IMR-90 (cell line): Measurements from ENCODE around the gene PTPRO. TPM values are rescaled to one million over a fixed set of nuclear protein-coding genes. Genes with fewer than 3 reads are reported as not detected.

Experiments
- ATAC-seq: fragments of 200-7000 bp; cut with Tn5 transposase; 2 replicates; pipeline ENCODE4 v1.9.1; 2020; ENCODE audit warnings: low read depth, mild to moderate bottlenecking, moderate library complexity
- BruUV-seq: library from RNA; stranded (reverse); fragments of 400-500 nt; replicated peaks from 2 replicates; lab custom pipeline; 2021; lab: Mats Ljungman, UMichigan
- CTCF ChIA-PET: fragments of 300-600 bp; formaldehyde crosslinking; extraction: SDS; loops from one replicate; lab custom pipeline; 2021; ENCODE audit warnings: antibody characterized with exemption; lab: Yijun Ruan, JAX
- POLR2A ChIA-PET: fragments of 300-600 bp; sonication (Branson Sonifier 250); formaldehyde crosslinking; loops from one replicate; lab custom pipeline; 2022; ENCODE audit warnings: antibody characterized with exemption; ENCODE audit not compliant: unreplicated experiment; lab: Charles Lee
- DNase-seq: peaks from one replicate; pipeline ENCODE4 v3.0.0; 2013
- H2AFZ ChIP-seq: replicated peaks from 2 replicates; pipeline ENCODE3; 2013; ENCODE audit warnings: low read length, mild to moderate bottlenecking; ENCODE audit not compliant: poor library complexity
- H2AK5ac ChIP-seq: 2 replicates; pipeline ENCODE4 v1.6.1; 2013; ENCODE audit warnings: low read depth, low read length, inconsistent platforms
- H2AK9ac ChIP-seq: replicated peaks from 2 replicates; pipeline ENCODE3; 2013; ENCODE audit warnings: mild to moderate bottlenecking, low read depth, low read length, moderate library complexity; ENCODE audit not compliant: poor library complexity
- H2BK120ac ChIP-seq: 2 replicates; pipeline ENCODE4 v1.6.1; 2013; ENCODE audit warnings: low read depth, low read length, inconsistent platforms
- H2BK15ac ChIP-seq: 3 replicates; pipeline ENCODE4 v1.6.1; 2013; ENCODE audit warnings: low read depth, low read length, inconsistent platforms
- H2BK20ac ChIP-seq: 2 replicates; pipeline ENCODE4 v1.6.1; 2013; ENCODE audit warnings: low read depth, mild to moderate bottlenecking, inconsistent platforms, low read length, moderate library complexity
- H2BK5ac ChIP-seq: 2 replicates; pipeline ENCODE4 v1.6.1; 2013; ENCODE audit warnings: mild to moderate bottlenecking, low read depth, low read length, inconsistent platforms; ENCODE audit not compliant: poor library complexity, severe bottlenecking
- H3K14ac ChIP-seq: replicated peaks from 2 replicates; pipeline ENCODE4 v1.6.1; 2013; ENCODE audit warnings: low read depth, low read length, inconsistent platforms
- H3K18ac ChIP-seq: 2 replicates; pipeline ENCODE4 v1.6.1; 2013; ENCODE audit warnings: low read depth, low read length, control low read depth
- H3K23ac ChIP-seq: 2 replicates; pipeline ENCODE4 v1.6.1; 2013; ENCODE audit warnings: low read depth, low read length, inconsistent platforms
- H3K27ac ChIP-seq: 2 replicates; pipeline ENCODE4 v1.5.1; 2013; ENCODE audit warnings: mild to moderate bottlenecking, control low read depth, low read length; ENCODE audit not compliant: insufficient read depth
- H3K27me3 ChIP-seq: 2 replicates; pipeline ENCODE4 v1.6.1; 2013; ENCODE audit warnings: low read length; ENCODE audit not compliant: control insufficient read depth, insufficient read depth
- H3K36me3 ChIP-seq: 2 replicates; pipeline ENCODE4 v1.6.1; 2013; ENCODE audit warnings: low read length, mixed read lengths; ENCODE audit not compliant: control insufficient read depth, insufficient read depth
- H3K4ac ChIP-seq: 2 replicates; pipeline ENCODE4 v1.6.1; 2013; ENCODE audit warnings: low read depth, low read length, inconsistent platforms
- H3K4me1 ChIP-seq: 2 replicates; pipeline ENCODE4 v1.6.1; 2013; ENCODE audit warnings: low read length, mixed read lengths; ENCODE audit not compliant: control insufficient read depth, insufficient read depth
- H3K4me2 ChIP-seq: 2 replicates; pipeline ENCODE4 v1.6.1; 2013; ENCODE audit warnings: low read depth, mild to moderate bottlenecking, control low read depth, low read length, moderate library complexity
- H3K4me3 ChIP-seq: 2 replicates; pipeline ENCODE4 v1.5.1; 2013; ENCODE audit warnings: low read depth, mild to moderate bottlenecking, control low read depth, low read length, moderate library complexity; ENCODE audit not compliant: insufficient read depth
- H3K56ac ChIP-seq: 2 replicates; pipeline ENCODE4 v1.6.1; 2013; ENCODE audit warnings: low read length, inconsistent platforms; ENCODE audit not compliant: insufficient read depth; ENCODE audit errors: extremely low read depth
- H3K79me1 ChIP-seq, 2 experiments: 2 replicates each; pipeline ENCODE4 v1.6.1; 2013; ENCODE audit warnings: low read length in 2 of 2, inconsistent platforms in 1 of 2, low read depth in 1 of 2
- H3K9ac ChIP-seq: 2 replicates; pipeline ENCODE4 v1.6.1; 2013; ENCODE audit warnings: low read depth, low read length, control low read depth
- H3K9me1 ChIP-seq: 2 replicates; pipeline ENCODE4 v1.6.1; 2013; ENCODE audit warnings: low read length, inconsistent platforms; ENCODE audit not compliant: insufficient read depth
- H3K9me3 ChIP-seq: 2 replicates; pipeline ENCODE4 v1.6.1; 2013; ENCODE audit warnings: low read length; ENCODE audit not compliant: control insufficient read depth, insufficient read depth
- H4K20me1 ChIP-seq: 2 replicates; pipeline ENCODE4 v1.6.1; 2013; ENCODE audit warnings: low read length, inconsistent platforms; ENCODE audit not compliant: insufficient read depth
- H4K5ac ChIP-seq: 2 replicates; pipeline ENCODE4 v1.6.1; 2013; ENCODE audit warnings: mild to moderate bottlenecking, low read depth, low read length, control low read depth
- H4K8ac ChIP-seq, 2 experiments: 2 replicates each; pipeline ENCODE4 v1.6.1; 2013; ENCODE audit warnings: low read depth in 2 of 2, low read length in 2 of 2, control low read depth in 1 of 2, inconsistent platforms in 1 of 2
- H4K91ac ChIP-seq: 2 replicates; pipeline ENCODE4 v1.6.1; 2013; ENCODE audit warnings: low read depth, low read length, inconsistent platforms; ENCODE audit not compliant: insufficient read depth
- CEBPB ChIP-seq: IDR thresholded peaks from 2 replicates; pipeline ENCODE4 v1.6.1; 2012; ENCODE audit warnings: low read depth, low read length, improper control_type of control experiment
- CHD1 ChIP-seq: IDR thresholded peaks from 2 replicates; pipeline ENCODE4 v1.6.1; 2012; ENCODE audit warnings: low read depth, low read length, improper control_type of control experiment
- FOS ChIP-seq: fragments of 150-350 bp; IDR thresholded peaks from 2 replicates; pipeline ENCODE4 v1.6.1; 2016; ENCODE audit warnings: low read depth, low read length
- MAFK ChIP-seq: IDR thresholded peaks from 2 replicates; pipeline ENCODE4 v1.6.1; 2012; ENCODE audit warnings: low read depth, low read length, improper control_type of control experiment
- NFE2L2 ChIP-seq: fragments of 150-350 bp; IDR thresholded peaks from 2 replicates; pipeline ENCODE4 v1.6.1; 2016; ENCODE audit warnings: low read depth, mild to moderate bottlenecking, low read length
- POLR2A ChIP-seq: IDR thresholded peaks from 2 replicates; pipeline ENCODE4 v1.6.1; 2012; ENCODE audit warnings: mild to moderate bottlenecking, low read depth, low read length
- RAD21 ChIP-seq: IDR thresholded peaks from 2 replicates; pipeline ENCODE4 v1.6.1; 2012; ENCODE audit warnings: low read length, improper control_type of control experiment
- RCOR1 ChIP-seq: IDR thresholded peaks from 2 replicates; pipeline ENCODE4 v1.6.1; 2012; ENCODE audit warnings: mild to moderate bottlenecking, low read length, improper control_type of control experiment; ENCODE audit not compliant: insufficient replicate concordance
- SMC3 ChIP-seq: fragments of 150-350 bp; IDR thresholded peaks from 2 replicates; pipeline ENCODE4 v1.6.1; 2016; ENCODE audit warnings: low read depth, mild to moderate bottlenecking, antibody characterized with exemption, low read length, moderate library complexity
- WGBS, 2 experiments: methylation state at CpG; one replicate each; pipeline versions ENCODE4 v1.1.5 to v1.1.7; 2013; ENCODE audit warnings: missing lambda C conversion rate in 2 of 2; ENCODE audit not compliant: insufficient read length in 1 of 2; ENCODE audit errors: extremely low coverage in 2 of 2; 5-methylcytosine and 5-hydroxymethylcytosine counted together
- dilution Hi-C: fragments of 300-500 bp; cut with HindIII; formaldehyde crosslinking; loops from one replicate; pipeline ENCODE4 v1.14.3; 2018; ENCODE audit warnings: low sequenced_read_pairs; ENCODE audit not compliant: unreplicated experiment
- in situ Hi-C: fragments of 300-500 bp; cut with MboI; formaldehyde crosslinking; loops from 3 replicates; pipeline ENCODE4 v1.14.3; 2019; ENCODE audit warnings: low sequenced_read_pairs, inconsistent platforms, mixed read lengths
- intact Hi-C: fragments of 100-400 bp; cut with micrococcal nuclease; formaldehyde crosslinking; loops from 2 replicates; pipeline ENCODE4 v1.10.0; 2022
- polyA plus RNA-seq, 3 experiments: library from polyadenylated mRNA; depleted of rRNA; stranded (reverse); fragments of >200 nt; gene quantifications; 2 replicates each; pipeline ENCODE4 v1.2.3, GENCODE V29; 2012; ENCODE audit warnings: low replicate concordance in 1 of 3
- total RNA-seq: library from RNA; depleted of rRNA; stranded (reverse); fragments of >200 nt; gene quantifications from 2 replicates; pipeline ENCODE4 v1.2.3, GENCODE V29; 2012
- TF ChIP-seq, protein P1 (sequence below): fragments of 150-350 bp; IDR thresholded peaks from 2 replicates; pipeline ENCODE4 v1.6.1; 2016; ENCODE audit warnings: low read depth, mild to moderate bottlenecking, low read length, moderate library complexity, borderline replicate concordance
- TF ChIP-seq, protein P2 (sequence below): fragments of 150-350 bp; IDR thresholded peaks from 2 replicates; pipeline ENCODE4 v1.6.1; 2017; ENCODE audit warnings: mild to moderate bottlenecking, antibody characterized with exemption, low read length, low read depth

Gene PTPRO
- total and polyA plus RNA-seq, 2 of the 4 experiments (the other 2 are of a cell fraction) = 0.03 to 0.18 TPM

DNA sequence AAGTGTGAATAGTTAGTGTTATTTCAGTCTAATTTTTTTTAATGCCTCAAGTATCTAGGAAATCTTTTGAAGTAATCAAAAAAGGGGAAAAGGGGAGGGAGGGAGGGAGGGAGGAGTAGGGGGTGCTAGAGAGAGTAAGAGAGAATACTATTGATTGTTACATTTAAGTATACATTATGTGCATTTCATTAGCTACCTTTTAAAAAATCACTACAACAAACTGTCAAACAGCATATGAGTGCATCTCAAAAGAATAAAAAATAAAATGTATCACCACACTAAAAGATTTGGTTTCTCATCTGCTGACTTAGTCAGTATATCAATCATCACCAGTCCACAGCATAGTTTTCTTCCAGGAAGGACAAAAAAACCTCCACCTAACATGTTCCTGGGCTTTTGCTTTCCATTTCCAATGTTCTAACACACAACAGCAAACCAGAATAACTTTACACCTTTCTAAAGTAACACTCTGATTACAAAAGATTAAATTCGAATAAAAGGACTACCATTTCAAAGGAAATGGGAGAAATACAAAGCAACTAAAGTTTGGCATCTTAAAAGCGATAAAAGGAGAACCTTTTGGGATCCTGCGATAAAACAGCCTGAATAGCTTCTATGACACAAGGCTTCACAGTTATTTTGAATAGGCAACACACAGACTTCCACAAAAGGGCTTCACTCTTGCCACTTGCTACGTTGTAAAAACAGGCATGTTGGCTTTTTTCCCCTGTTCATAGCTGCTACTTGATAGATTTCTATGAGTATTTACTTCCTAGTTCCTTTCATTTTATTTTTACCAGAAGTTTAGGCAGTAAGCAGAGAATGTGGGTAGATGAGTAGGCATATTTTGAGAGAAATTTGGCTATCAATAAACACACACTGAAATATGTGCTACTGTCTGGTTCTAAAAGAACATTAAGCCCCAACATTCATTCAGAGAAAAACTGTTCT, 306.0 kb downstream of the PTPRO start:
- Histone ChIP-seq H3K4ac (peak overlapping the region; percentile 90), H2BK15ac (peak overlapping the region; percentile 89; the same call in 2 of the 3 replicates), H3K18ac (peak overlapping the region; percentile 90), H4K8ac (peak overlapping the region; percentile 73 to 88), H3K9me3 (no peaks in the 10 kb centered on the region), H2AK5ac (peak overlapping the region; percentile 50; the same call in 1 of the 2 replicates), H2AFZ (no peak overlapping the region), H3K23ac (peak overlapping the region; percentile 80; the same call in 1 of the 2 replicates), H3K79me1 (peaks cover 6 to 26% of the 10 kb centered on the region in 2 experiments; a peak in 2 of 4 replicates), H3K4me2 (peak overlapping the region; percentile 87; the same call in 1 of the 2 replicates), H2AK9ac (no peak overlapping the region), H4K5ac (peak overlapping the region; percentile 94; the same call in 1 of the 2 replicates), H3K56ac (peak overlapping the region; percentile 81), H4K20me1 (no peaks in the 10 kb centered on the region), H3K27me3 (no peaks in the 10 kb centered on the region), H3K9ac (peak overlapping the region; percentile 52; the same call in 1 of the 2 replicates), H2BK20ac (peak overlapping the region; percentile 72), H3K4me3 (no peak overlapping the region), H2BK5ac (peak overlapping the region; percentile 100), H3K14ac (peak overlapping the region; percentile 39), H3K36me3 (peaks cover 6% of the 10 kb centered on the region), H3K9me1 (peaks cover 10% of the 10 kb centered on the region), H4K91ac (peak overlapping the region; percentile 87), H2BK120ac (peak overlapping the region; percentile 95), H3K4me1 (peaks cover 13% of the 10 kb centered on the region), H3K27ac (peak overlapping the region; percentile 96)
- TF ChIP-seq, protein P1, sequence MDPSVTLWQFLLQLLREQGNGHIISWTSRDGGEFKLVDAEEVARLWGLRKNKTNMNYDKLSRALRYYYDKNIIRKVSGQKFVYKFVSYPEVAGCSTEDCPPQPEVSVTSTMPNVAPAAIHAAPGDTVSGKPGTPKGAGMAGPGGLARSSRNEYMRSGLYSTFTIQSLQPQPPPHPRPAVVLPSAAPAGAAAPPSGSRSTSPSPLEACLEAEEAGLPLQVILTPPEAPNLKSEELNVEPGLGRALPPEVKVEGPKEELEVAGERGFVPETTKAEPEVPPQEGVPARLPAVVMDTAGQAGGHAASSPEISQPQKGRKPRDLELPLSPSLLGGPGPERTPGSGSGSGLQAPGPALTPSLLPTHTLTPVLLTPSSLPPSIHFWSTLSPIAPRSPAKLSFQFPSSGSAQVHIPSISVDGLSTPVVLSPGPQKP = no peak
- no peak for TF ChIP-seq RAD21
- TF ChIP-seq SMC3 = no peak
- TF ChIP-seq, protein P2, sequence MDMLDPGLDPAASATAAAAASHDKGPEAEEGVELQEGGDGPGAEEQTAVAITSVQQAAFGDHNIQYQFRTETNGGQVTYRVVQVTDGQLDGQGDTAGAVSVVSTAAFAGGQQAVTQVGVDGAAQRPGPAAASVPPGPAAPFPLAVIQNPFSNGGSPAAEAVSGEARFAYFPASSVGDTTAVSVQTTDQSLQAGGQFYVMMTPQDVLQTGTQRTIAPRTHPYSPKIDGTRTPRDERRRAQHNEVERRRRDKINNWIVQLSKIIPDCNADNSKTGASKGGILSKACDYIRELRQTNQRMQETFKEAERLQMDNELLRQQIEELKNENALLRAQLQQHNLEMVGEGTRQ = no peak
- no peak for TF ChIP-seq RCOR1
- no peak for TF ChIP-seq CHD1
- TF ChIP-seq FOS = no peak
- peak; percentile 42; the same call in 1 of the 2 replicates for TF ChIP-seq NFE2L2
- TF ChIP-seq CEBPB = no peak
- TF ChIP-seq MAFK = peak; percentile 47; the same call in 1 of the 2 replicates
- no peak for TF ChIP-seq POLR2A
- no TSS peak for BruUV-seq
- no CpG with 5 or more reads among the region's 4 CpGs for WGBS, 2 experiments
- dilution Hi-C loops = no loop called here
- DNase-seq (peak; percentile 44), ATAC-seq (peak; percentile 35)
- POLR2A ChIA-PET = no interaction called here
- intact Hi-C loops = loop anchor here (2.0 kb wide), 1 partner anchor 161 kb away; the partner anchor contains the start of gene EPS8
- CTCF ChIA-PET = interaction anchor here (0.5 kb wide), 1 partner anchor 183 kb away, joined by 3 read pairs; no protein-coding TSS in a partner anchor
- in situ Hi-C loops = no loop called here
